OCI-LY3 (cell line): ENCODE data around the gene TSPAN5.

ENCODE experiments used
- CTCF ChIP-seq: fragments of 200-600, 300-600 bp; sonication (generic); IDR thresholded peaks from 2 replicates; pipeline ENCODE4 v1.5.1; 2014; ENCODE audit warnings: antibody characterized with exemption, low read length, low read depth
- EZH2phosphoT487 ChIP-seq: fragments of 200-600 bp; shearing (Covaris generic); IDR thresholded peaks from 2 replicates; pipeline ENCODE4 v1.6.1; 2018; ENCODE audit warnings: antibody characterized with exemption, mixed run types, low read depth

GRCh38 chr4:98566361-98567008 is 91.9 kb downstream of the TSPAN5 start:
- no peak for TF ChIP-seq CTCF
- no peak for TF ChIP-seq EZH2phosphoT487
